Mucosa of stomach (tissue), 1 donor: Measurements from ENCODE around the gene GNA12.

Experiments used
- H3K27me3 ChIP-seq: one replicate; pipeline ENCODE4 v1.7.0; 2013; ENCODE audit warnings: mild to moderate bottlenecking, low read length; ENCODE audit not compliant: control insufficient read depth, insufficient read depth
- H3K36me3 ChIP-seq: one replicate; pipeline ENCODE4 v1.7.0; 2013; ENCODE audit warnings: low read length; ENCODE audit not compliant: control insufficient read depth, insufficient read depth
- H3K4me1 ChIP-seq: one replicate; pipeline ENCODE4 v1.7.0; 2013; ENCODE audit warnings: mild to moderate bottlenecking, low read length; ENCODE audit not compliant: control insufficient read depth, insufficient read depth
- H3K4me3 ChIP-seq: one replicate; pipeline ENCODE4 v1.7.0; 2013; ENCODE audit warnings: low read length
- H3K9ac ChIP-seq: one replicate; pipeline ENCODE4 v1.7.0; 2013; ENCODE audit warnings: mild to moderate bottlenecking, low read length, moderate library complexity
- H3K9me3 ChIP-seq: one replicate; pipeline ENCODE4 v1.7.0; 2013; ENCODE audit warnings: mild to moderate bottlenecking, low read length, moderate library complexity; ENCODE audit not compliant: control insufficient read depth
- donor health status: Pancreatic carcinoma.

Gene GNA12

GRCh38 chr7:2800931-2801688 lies 43.0 kb downstream of the GNA12 start:
- peaks cover 23% of the 10 kb centered on the region for H3K4me1 ChIP-seq
- no peaks in the 10 kb centered on the region for H3K27me3 ChIP-seq
- no peak overlapping the region for H3K9ac ChIP-seq
- no peaks in the 10 kb centered on the region for H3K9me3 ChIP-seq
- no peaks in the 10 kb centered on the region for H3K36me3 ChIP-seq
- H3K4me3 ChIP-seq, result no peak overlapping the region

GRCh38 chr7:2800220-2800930 lies 43.7 kb downstream of the GNA12 start:
- Histone ChIP-seq H3K9ac (no peak overlapping the region), H3K4me1 (peaks cover 23% of the 10 kb centered on the region), H3K4me3 (no peak overlapping the region), H3K27me3 (no peaks in the 10 kb centered on the region), H3K9me3 (no peaks in the 10 kb centered on the region), H3K36me3 (no peaks in the 10 kb centered on the region)

- Histone ChIP-seq H3K36me3 (peaks cover under 1% of the 10 kb centered on the region), H3K4me1 (peaks cover 23% of the 10 kb centered on the region)
These were observed 44.9 kb downstream of the GNA12 start for GRCh38 chr7:2799253-2799652.

GRCh38 chr7:2798669-2799068 lies 45.4 kb downstream of the GNA12 start:
- H3K9ac ChIP-seq, result no peak overlapping the region
- H3K4me3 ChIP-seq, result no peak overlapping the region
- H3K4me1 ChIP-seq, result peaks cover 23% of the 10 kb centered on the region
- peaks cover 5% of the 10 kb centered on the region for H3K36me3 ChIP-seq
- no peaks in the 10 kb centered on the region for H3K27me3 ChIP-seq
- no peaks in the 10 kb centered on the region for H3K9me3 ChIP-seq

More at GRCh38 chr7:2799253-2799652, 44.9 kb downstream of the GNA12 start:
- no peak overlapping the region for H3K9ac ChIP-seq
- H3K4me3 ChIP-seq, result no peak overlapping the region
- no peaks in the 10 kb centered on the region for H3K9me3 ChIP-seq
- H3K27me3 ChIP-seq, result no peaks in the 10 kb centered on the region

- peaks cover 8% of the 10 kb centered on the region for H3K4me1 ChIP-seq
- H3K9me3 ChIP-seq, result no peaks in the 10 kb centered on the region
- H3K9ac ChIP-seq, result no peak overlapping the region
- H3K4me3 ChIP-seq, result no peak overlapping the region
- H3K36me3 ChIP-seq, result peaks cover 11% of the 10 kb centered on the region
- no peaks in the 10 kb centered on the region for H3K27me3 ChIP-seq
These were observed 47.5 kb downstream of the GNA12 start for GRCh38 chr7:2796358-2797352.

- no peak overlapping the region for H3K9ac ChIP-seq
- no peaks in the 10 kb centered on the region for H3K9me3 ChIP-seq
- peaks cover 11% of the 10 kb centered on the region for H3K36me3 ChIP-seq
- H3K4me3 ChIP-seq, result no peak overlapping the region
- peaks cover under 1% of the 10 kb centered on the region for H3K4me1 ChIP-seq
- no peaks in the 10 kb centered on the region for H3K27me3 ChIP-seq
These were observed 48.2 kb downstream of the GNA12 start for GRCh38 chr7:2795906-2796305.

GRCh38 chr7:2794836-2795636 lies 49.1 kb downstream of the GNA12 start:
- peaks cover 11% of the 10 kb centered on the region for H3K36me3 ChIP-seq
- H3K27me3 ChIP-seq, result no peaks in the 10 kb centered on the region
- H3K4me1 ChIP-seq, result no peaks in the 10 kb centered on the region
- H3K4me3 ChIP-seq, result no peak overlapping the region
- H3K9ac ChIP-seq, result no peak overlapping the region
- no peaks in the 10 kb centered on the region for H3K9me3 ChIP-seq

GRCh38 chr7:2792856-2793487 lies 51.1 kb downstream of the GNA12 start:
- Histone ChIP-seq H3K27me3 (no peaks in the 10 kb centered on the region), H3K4me1 (no peaks in the 10 kb centered on the region), H3K9ac (no peak overlapping the region), H3K9me3 (no peaks in the 10 kb centered on the region), H3K4me3 (no peak overlapping the region), H3K36me3 (peaks cover 11% of the 10 kb centered on the region)

GRCh38 chr7:2792235-2792634 lies 51.9 kb downstream of the GNA12 start:
- Histone ChIP-seq H3K27me3 (no peaks in the 10 kb centered on the region), H3K9me3 (no peaks in the 10 kb centered on the region), H3K4me1 (no peaks in the 10 kb centered on the region), H3K36me3 (peaks cover 11% of the 10 kb centered on the region), H3K9ac (no peak overlapping the region), H3K4me3 (no peak overlapping the region)

GRCh38 chr7:2791390-2791789 lies 52.7 kb downstream of the GNA12 start:
- H3K4me3 ChIP-seq, result no peak overlapping the region
- no peaks in the 10 kb centered on the region for H3K27me3 ChIP-seq
- H3K4me1 ChIP-seq, result no peaks in the 10 kb centered on the region
- no peak overlapping the region for H3K9ac ChIP-seq
- H3K9me3 ChIP-seq, result no peaks in the 10 kb centered on the region
- H3K36me3 ChIP-seq, result peaks cover 11% of the 10 kb centered on the region
